Kidney capillary endothelial cell (primary cell): Measurements from ENCODE around the gene YPEL2.
A peak's percentile ranks its signal among the peaks of the same experiment; 100 is the strongest.

Experiments used
- DNase-seq: peaks from one replicate; pipeline ENCODE4 v3.0.0-alpha.2; 2018; ENCODE audit warnings: low spot score

Gene YPEL2

DNA sequence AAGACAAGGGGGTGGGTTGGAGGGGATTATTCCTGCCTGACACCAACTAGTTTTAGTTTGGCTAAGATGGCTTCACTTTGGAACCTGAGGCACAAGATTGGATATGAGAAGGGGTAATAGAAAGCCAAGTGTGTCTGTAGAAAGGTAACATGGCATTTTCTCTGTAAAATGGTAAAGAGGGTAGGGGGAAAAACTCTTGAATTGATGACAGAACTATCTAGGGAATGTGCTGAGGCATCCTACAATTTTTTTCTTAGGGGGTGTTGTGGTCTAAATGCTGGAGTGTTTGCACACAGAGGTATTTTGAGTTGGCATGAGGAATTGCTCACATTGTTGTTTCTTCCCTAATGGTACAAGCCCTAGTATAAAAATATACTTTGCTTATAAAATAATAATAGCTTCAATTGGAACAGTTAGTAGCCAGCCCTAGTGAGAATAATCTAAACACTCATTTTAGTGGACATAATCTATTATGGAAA, 25.8 kb downstream of the YPEL2 start:
- DNase-seq = no peak

DNA sequence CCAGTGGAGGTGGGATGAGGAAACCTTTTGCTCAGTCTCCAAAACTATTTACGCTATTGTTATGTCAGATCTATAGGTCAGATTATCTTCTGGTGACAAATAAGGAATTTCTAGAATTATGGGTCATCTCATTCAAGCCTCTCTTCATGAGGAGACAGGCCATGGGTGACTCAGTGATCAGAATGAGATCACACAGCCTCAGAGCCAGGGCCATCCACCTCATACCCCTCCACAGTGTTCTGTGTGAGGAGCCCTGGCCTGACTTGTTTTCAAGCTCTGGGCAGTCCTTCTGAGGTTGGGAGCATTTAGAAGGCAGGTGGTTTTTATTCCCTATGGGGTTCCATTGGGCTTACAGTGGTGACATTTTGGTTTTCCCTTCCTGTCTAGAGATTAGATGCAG, 26.5 kb downstream of the YPEL2 start:
- peak; percentile 87 for DNase-seq

DNA sequence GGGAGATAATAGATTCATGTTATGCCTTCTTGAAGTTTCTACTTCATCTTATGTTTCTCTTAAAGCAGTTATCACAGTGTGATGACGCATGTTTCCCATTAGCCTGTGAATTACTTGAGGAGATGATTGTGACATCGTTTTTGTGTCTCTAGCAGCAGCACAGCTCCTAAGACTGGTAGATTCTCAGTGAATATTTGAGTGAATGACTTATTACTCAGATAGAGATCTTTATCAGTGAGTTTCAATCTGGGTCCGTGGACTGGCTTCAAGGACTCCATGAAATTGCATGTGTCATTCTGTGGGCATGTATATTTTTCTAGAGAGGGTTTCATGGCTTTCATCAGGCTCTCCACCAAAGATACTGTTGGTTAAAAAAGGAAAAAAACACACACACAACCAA, 29.9 kb downstream of the YPEL2 start:
- no peak for DNase-seq

DNA sequence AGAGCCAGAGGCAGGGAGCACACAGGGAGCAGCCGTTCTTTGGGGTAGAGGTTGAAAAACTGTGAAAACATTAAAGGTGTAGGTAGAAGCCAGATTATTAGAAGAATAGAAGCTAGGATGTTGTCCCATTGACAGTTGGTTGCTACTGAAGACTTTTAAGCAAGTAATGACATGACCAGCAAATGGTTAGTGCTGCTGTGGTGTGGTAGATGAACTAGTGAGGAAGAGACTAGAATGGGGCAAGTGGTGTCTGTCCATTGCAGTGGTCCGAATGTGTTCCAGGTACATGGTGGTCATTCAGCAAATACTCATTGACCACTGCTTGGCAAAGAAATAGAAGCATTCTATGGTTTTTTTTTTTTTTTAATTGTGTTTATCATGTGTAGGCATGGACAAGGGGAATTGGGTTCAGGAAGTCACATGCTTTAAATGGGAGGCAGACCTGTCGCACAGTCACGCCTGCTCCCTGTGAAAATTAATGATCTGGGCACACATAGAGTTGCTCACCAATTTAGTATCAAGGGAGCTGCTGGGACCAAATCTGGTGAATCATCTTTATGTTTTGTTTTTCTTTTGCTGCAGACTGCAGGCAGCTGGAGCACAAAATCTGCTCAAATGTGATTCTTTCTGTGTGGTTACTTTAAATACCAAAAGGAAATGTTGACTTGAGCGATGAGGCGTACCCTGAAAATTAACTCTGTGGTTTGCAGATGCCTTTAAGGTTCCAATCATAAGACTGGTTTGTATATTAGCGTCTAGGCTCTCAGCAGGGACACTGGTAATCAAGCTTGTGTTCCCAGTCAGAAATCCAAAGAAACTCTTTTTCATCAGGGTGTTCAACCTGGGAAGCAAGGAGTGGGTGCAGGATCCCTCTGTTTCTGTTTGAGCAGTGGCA, 30.7 kb downstream of the YPEL2 start:
- DNase-seq = no peak

DNA sequence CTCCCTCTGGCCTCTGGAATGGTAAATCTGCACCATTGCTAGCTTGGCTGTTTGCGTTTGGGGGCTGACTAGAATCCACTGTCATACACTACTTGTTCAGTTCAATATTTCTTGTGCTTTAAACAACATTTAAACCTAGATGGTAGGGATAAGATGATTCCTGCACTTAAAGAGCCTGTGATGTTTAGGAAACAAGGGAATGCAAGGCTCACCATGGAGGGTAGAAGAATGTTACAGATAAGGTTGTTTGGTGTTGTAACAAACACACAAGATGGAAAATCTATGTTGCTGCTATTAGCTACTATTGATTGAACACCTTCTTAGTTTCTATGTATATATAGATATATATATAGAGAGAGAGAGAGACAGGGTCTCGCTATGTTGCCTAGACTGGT, 31.4 kb downstream of the YPEL2 start:
- no peak for DNase-seq

DNA sequence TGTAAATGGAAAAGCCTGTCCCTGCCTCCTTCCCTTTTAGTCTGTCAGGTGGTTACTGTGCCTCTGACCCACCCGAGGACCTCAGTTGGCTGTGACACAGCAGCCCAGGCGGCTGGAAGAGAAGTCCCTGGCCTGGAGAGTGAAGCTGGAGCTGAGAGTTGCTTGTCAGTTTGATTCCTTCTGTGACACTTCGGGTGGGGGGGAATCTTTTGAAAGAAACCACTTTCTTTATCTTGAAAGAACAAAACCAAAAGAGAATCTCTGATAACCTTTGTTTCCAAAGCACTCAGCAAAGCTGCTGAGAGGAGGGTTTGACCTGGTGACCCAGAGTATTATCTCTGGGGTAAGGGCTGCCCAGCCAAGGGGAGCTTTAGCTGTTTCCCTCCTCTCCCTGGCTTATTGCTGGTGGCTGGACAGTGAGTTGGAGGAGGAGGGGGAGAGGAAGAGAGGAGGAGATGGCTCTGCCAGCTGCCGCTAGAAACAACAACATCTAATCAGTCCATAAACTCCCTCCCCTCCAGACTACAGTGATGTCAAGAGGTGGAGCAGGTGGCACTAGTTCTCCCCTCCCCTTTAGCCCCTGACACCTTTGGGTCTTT, 34.0 kb downstream of the YPEL2 start:
- DNase-seq = no peak

DNA sequence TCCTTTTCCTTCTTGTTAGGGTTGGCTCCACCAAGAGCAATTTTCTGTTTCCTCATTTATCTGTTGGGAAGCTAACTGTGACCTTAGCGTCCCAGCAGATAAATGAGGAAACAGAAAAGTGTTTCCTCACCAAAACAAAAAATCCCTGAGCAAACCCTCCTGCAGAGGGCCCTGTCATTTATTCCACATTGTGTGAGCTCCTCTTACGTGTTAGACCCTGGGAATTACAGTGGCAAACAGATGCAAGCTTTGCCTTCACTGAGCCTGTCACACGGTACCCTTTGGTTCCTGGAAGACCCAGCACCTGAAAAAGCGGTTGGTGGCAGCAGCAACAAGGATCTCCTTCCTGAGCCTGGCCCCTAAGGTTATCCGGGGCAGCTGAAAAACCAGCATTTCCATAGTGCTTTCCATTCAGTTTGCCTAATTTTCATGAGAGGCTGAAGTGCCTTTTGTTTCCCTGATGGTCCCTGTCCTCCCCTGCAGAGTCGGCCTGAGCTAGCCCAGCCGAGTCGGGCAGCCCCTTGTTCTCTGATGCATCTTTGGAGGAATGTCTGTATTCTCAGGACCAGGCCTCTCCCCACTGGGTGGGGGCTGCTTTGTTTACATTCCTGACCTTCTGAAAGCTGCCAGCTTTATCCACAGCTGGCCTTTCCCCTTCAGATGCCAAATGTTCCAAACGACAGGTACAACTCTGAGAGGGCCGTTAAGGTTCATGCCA, 34.7 kb downstream of the YPEL2 start:
- DNase-seq = no peak

DNA sequence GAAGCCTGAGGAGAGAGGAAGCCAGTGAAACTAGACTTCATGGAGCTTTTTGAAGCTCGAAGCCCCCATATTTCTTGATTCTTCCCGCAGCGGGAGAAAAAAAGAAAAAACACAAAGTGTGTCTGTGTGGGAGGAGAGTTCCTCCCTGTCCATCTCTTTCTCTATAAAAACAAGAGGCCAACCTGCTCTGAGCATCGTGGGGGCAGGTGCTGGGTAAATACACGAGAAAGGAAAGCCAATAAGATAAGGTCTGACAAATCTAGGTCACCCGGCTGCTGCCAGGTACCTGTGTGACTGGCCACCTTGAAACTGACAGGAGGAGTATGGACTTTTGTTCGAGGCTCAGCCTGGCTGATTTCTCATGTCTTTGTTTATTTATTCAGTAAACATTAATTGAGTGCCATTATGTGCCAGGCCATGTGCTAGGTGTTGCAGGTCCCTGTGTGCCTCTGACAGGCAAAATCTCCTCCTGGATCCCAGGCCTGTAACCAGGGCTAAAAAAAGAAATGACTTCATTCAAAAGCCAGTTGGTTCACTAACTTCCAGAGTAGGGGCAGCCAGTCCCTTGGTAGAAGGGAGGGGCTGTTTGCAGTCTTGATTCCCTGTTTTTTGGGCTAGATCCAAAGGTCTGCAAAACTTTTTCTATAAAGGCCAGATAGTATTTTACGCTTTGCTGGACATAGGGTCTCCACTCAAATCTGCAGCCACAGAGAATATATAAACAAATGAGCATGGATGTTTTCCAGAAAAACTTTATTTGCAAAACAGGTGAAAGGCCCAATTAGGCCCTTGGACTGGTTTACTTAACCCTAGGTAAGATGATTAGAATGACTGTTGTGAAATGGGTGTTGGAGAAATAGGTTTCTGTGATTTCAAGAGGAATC, 35.6 kb downstream of the YPEL2 start:
- DNase-seq = no peak

DNA sequence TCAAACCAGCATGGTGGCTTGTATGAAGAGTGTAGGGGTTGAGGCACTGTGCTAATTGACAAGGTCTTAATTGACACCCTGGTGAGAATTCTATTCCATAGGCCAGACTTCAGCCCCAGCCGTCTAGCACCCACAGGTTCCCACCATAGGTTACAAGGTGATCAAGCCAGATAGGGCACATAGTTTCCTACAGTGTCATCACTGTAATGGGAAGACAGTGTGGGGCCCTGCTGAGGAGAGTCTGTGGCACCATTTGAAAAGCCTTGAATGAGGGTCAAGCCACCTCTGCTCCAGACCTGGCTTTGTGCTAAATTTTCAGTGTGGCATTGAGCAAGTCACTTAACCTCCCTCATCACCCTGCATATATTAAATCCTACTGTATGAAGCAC, 36.2 kb downstream of the YPEL2 start:
- DNase-seq = no peak

DNA sequence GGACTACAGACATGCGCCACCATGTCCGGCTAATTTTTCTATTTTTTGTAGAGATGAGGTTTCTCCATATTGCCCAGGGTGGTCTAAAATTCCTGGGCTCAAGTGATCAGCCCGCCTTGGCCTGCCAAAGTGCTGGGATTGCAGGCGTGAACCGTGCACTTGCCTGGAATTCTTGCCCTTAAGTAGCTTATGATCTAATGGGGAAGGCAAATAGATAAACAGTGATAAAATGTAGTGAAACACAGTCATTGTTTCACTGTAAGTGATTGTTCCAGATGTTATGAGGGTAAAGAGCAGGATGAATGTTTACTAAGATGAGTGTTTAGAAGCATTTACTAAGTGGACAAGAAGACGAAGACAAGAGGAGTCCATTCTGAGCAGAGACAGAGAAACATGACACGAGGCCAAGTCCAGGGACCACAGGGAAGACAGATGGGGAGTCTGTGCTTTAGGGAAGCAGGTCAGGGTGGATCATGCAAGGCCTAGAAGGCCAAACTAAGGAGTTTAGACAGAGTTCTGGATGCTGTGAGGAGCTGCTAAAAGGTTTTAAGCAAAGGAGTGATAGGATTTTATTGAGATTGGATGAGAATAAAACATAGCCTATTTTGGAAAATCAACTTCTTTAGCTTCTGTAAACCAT, 36.9 kb downstream of the YPEL2 start:
- no peak for DNase-seq

DNA sequence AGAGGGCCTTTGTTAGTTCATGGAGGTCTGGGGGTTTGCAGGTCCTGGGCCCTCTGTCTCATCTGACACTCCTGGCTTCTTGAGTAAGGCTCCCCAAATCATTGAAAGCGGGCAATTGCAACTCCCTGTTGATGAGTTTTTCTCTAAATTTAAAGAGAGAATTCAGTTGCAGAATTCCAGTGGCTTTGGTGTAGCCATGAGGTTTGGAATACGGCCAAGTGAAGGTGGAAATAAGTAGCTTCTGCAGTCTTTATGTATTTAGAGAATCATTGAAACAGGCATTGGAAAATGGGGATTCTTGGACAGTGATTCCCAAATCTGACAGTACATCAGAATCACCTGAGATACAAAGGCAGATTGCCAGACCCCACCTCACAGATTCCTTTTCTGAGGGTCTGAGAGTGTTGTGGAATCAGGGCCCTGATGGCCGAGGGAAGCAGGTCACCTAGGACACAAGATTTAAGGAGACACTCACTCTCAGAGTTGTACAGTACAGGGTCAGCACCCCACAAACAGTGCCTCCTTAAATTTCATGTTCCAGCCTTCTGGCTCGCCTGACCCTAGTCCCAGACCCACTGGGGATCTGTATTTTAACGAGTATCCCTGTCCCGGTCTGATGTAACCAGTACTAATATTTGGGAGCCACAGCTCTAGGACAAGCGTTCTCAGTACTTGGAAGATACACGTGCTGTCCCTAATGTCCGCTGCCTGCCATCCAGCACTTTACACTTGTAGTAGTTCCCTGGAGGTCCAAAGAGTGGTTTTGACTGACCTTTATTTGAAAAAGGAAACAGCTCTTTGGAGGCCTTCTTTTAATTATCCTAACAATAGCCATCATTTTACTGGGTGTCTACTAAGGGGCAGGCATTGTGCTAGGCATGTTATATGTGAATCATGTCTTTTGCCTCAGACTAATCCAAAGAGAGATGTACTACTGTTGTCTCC, 37.8 kb downstream of the YPEL2 start:
- no peak for DNase-seq

DNA sequence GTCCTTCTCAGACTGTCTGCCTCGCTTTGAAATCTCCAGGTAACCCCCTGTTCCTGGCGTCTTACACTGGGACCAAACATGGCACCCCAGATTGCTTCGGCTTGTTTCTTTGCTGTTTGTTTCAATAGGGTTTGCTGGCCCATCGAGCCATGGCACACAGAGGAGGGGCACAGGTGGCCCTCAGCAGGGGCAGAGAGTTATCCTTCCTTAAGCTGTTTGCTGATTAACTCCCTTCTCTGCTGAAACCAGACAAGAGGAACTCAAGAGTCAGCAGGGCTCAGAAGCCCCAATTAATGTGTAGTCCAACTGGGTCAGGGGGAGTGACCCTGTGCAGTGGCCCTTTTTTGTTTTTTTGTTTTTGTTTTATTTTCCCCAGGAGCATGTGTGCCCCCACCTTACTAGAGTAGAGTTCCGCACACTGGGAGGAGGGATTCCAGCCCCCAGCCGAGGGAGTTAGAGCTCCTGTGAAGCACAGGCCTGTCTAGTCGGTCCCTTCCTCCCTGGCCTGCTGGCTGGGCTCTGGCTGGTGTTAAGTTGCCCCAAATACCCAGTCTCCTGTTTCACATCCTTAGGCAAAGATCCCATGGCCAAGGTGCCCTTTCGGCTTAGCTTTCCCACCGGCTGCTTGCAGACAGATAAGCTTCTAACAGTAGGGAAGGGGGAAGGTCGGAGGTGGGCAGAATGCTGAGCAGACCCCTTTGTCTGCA, 39.3 kb downstream of the YPEL2 start:
- DNase-seq = no peak

DNA sequence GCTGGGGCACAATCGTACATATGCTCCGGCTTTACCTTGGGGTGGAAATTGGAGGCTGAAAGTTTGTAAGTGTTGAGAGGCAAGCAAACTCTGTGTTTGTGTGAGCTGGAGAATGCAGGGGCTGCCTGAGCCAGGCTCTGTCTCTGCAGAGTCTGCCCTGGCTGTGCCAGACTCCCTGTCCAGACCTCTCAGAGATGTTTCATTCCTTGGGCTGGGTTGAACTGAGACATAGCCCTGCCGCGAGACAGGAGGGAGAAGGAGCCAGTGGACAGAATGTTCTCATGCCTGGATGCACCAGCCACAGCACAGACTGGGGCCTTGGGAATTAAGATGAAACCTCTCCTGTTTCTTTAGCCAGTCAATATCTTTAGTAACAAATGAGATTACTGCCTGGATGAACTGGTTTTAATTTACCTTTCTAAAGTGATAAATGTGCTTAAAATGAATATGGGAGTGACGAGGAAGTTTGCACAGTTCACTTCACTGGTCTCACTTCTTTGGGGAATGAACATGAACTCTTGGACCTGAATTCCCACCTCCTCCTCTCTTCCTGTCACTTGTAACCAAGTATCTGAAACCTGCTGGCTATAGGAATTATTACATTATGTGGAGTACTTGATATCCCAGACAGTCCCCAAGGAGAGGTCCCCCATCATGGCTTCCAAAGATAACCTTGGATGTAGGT, 40.1 kb downstream of the YPEL2 start:
- no peak for DNase-seq

DNA sequence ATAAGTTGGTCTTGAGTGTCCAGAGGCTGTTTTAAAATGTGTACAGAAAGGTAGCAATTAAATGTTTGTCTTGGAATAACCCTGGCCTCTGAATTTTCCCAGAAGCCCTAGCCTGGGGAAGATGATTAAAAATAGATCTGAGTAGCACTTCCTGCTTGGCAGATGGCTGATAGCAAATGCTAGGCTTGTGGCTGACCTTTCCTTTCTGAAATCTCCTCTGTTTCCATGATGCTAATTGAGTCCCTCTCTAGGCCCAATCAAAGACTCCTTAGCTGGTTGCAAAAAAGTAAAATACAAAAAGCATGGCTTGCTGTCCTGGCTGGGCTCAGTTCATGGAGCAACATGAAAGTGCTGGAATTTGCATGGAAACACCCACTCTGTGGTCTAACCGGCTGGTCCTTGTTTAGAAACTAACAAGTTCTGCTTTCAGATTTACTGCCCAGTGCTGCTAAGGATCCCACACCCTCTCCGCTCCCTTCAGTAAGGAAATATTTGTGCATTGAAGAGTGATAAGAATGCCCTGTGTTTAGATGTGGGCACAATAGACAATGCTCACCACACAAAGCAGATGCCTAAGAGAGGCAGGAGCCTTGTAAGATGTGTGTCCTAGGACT, 40.8 kb downstream of the YPEL2 start:
- DNase-seq = peak; percentile 77

DNA sequence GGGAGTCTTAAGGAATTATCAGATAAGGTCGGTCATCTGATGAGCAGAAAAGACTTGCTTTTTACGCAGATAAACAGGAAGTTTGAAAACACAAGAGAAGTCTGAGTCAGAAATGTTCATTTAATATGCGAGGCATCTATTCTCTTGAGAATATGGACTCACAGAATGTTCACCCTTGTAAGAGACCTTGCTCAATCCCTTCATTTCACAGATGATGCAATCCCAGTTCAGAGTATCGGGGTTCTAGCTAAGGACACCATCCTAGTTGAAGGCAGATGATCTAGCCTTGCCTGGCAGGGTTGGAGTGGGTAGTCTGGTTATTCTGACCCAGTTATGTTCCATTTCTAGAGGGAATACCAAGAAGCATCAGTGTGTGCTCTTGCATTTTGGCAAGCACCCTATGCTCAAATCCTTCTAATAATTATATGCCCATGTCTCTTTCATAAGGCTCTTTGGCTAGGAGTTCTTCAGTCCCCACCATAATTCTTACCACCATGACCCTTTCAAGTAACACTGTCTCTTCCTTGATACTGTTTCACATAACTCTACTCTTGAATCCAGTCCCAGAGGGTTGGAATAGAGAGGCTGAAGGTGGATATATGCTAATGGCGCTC, 42.5 kb downstream of the YPEL2 start:
- DNase-seq = peak; percentile 60

DNA sequence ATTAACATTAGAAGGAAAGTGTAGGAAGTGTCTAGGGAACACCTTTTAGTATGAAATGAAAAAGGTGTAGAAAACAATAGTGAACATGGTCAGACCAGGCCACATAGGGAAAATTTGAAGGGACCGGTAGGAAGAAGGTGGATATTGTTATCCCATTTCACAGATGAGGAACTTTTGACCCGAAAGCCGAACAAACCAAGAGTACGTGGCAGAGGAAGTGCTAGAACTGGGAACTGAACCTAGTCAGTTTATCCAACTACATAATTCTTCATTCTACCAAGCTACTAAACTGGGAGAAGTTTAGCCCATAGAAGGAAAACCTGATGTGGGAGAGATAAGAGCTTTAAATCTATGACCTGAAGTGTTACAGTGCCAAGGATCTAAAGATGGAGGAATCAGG, 43.2 kb downstream of the YPEL2 start:
- DNase-seq = no peak

DNA sequence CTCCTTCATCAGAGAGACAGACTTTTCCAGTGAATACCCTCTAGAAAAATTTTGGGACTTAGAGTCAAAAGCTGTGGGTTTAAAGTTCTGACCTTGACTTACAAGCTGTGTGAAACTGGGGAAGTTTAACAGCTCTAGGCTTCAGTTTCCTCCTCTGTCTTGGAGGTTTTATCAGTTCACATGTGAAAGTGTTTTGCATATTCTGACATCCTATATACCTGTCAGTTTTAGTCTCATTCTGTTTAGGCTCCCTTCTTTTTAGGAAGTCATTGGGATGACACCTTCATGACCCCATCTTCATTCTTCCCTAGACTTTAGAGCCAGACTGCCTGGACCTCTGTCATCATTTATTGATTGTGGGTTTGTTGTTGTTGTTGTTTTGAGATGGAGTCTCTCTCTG, 44.4 kb downstream of the YPEL2 start:
- no peak for DNase-seq

DNA sequence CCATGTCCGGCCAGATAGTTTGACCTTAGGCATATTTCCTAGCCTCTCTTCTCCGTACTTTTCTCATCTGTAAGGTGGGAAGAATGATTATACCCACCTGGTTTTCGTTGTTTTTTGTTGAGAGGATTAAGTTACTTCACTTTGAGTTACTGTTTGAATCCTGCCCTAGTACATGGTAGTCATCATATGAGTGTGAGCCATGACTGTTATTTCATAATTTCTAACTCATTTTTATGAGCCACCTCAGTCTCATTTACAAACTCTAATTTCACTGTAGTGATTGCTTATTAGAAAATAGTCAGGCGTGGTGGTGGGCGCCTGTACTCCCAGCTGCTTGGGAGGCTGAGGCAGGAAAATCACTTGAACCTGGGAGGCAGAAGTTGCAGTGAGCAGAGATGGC, 45.1 kb downstream of the YPEL2 start:
- no peak for DNase-seq
